H1 (cell line): Measurements from ENCODE around the gene OSBPL6. TPM values are rescaled to one million over a fixed set of nuclear protein-coding genes. Genes with fewer than 3 reads are reported as not detected.

Experiments
- CREB1 ChIP-seq: IDR thresholded peaks from 2 replicates; pipeline ENCODE4 v1.6.1; 2012; ENCODE audit warnings: inconsistent platforms
- CTCF ChIP-seq, 3 experiments: IDR thresholded peaks; 1 replicate in 2 of 3; 2 replicates in 1 of 3; pipeline versions ENCODE4 v1.5.1 to v1.6.1; 2011; ENCODE audit warnings: low read length in 3 of 3, mild to moderate bottlenecking in 3 of 3, inconsistent platforms in 2 of 3, low read depth in 1 of 3, moderate library complexity in 1 of 3; ENCODE audit not compliant: insufficient read depth in 1 of 3; ENCODE audit errors: control extremely low read depth in 1 of 3
- EP300 ChIP-seq, 2 experiments: IDR thresholded peaks; 1 replicate in 1 of 2; 2 replicates in 1 of 2; pipeline ENCODE4 v1.6.1; 2011 to 2012; ENCODE audit warnings: low read depth in 2 of 2, low read length in 2 of 2, mild to moderate bottlenecking in 2 of 2, borderline replicate concordance in 1 of 2, inconsistent platforms in 1 of 2, moderate library complexity in 1 of 2
- NRF1 ChIP-seq: IDR thresholded peaks from 2 replicates; pipeline ENCODE4 v1.6.1; 2011; ENCODE audit warnings: mild to moderate bottlenecking, low read depth, low read length, improper control_type of control experiment
- TEAD4 ChIP-seq: IDR thresholded peaks from 2 replicates; pipeline ENCODE4 v1.6.1; 2012; ENCODE audit warnings: low read depth, low read length, inconsistent platforms, mixed read lengths
- ZNF274 ChIP-seq: IDR thresholded peaks from 2 replicates; pipeline ENCODE4 v1.7.0; 2012; ENCODE audit warnings: low read length, borderline replicate concordance; ENCODE audit errors: extremely low read depth
- polyA plus RNA-seq, 7 experiments: library from polyadenylated mRNA; depleted of rRNA in 3 of 7; stranded (reverse) in 5 of 7; unstranded in 2 of 7; fragments of >200 nt in 5 of 7; fragments of 200-250 nt in 2 of 7; gene quantifications; 1 replicate in 5 of 7; 2 replicates in 1 of 7; 4 replicates in 1 of 7; pipeline versions ENCODE4 v1.2.1 to v1.2.3, GENCODE V29; 2011 to 2013; ENCODE audit warnings: missing spikeins in 2 of 7, mixed read lengths in 2 of 7
- total RNA-seq: library from RNA; stranded (reverse); fragmentation: NEBNext Ultra II Directional; extraction: Animal tissue kit (Norgen Biotek cat#: 25700); gene quantifications from 2 replicates; pipeline ENCODE4 v1.2.1, GENCODE V29; 2021

The OSBPL6 gene
- total and polyA plus RNA-seq, 2 of the 8 experiments (the other 6 are each of a cell fraction or from before 2014, with no cell fraction given): 1.7 to 5.6 TPM

GRCh38 chr2:178285287-178285615 lies 90.9 kb downstream of the OSBPL6 start (continued):
- no peak for TF ChIP-seq CTCF (IDR thresholded peaks at IDR 0.05; ENCODE audit: control extremely low read depth in 1 of 3, insufficient read depth in 1 of 3, low read depth in 1 of 3, low read length in 3 of 3)
- TF ChIP-seq EP300 (IDR thresholded peaks at IDR 0.05; ENCODE audit: borderline replicate concordance in 1 of 2, low read depth in 2 of 2, low read length in 2 of 2): no peak
- no peak for TF ChIP-seq TEAD4
- no peak for TF ChIP-seq ZNF274
- TF ChIP-seq CREB1: no peak
- TF ChIP-seq NRF1: no peak
